Cardiac fibroblast (primary cell): Measurements from ENCODE around the gene SPAG16.

Experiments
- DNase-seq, 2 donors: peaks; one replicate each; pipeline versions ENCODE4 v3.0.0 to v3.0.0-alpha.2; 2010; ENCODE audit warnings: low read depth in 2 of 2
- H3K4me3 ChIP-seq, 2 donors: replicated peaks in 1 of 2; 1 replicate in 1 of 2; 2 replicates in 1 of 2; pipeline ENCODE4 v1.5.1; 2011; ENCODE audit warnings: low read depth in 2 of 2, low read length in 2 of 2, mild to moderate bottlenecking in 2 of 2, moderate library complexity in 1 of 2
- TF ChIP-seq, protein P1 (sequence below): IDR thresholded peaks from one replicate; pipeline ENCODE4 v1.5.1; 2011; ENCODE audit warnings: low read depth, mild to moderate bottlenecking, low read length, inconsistent platforms

Gene SPAG16

GRCh38 chr2:214031566-214031965 lies 747.3 kb downstream of the SPAG16 start:
- no peak overlapping the region for H3K4me3 ChIP-seq
- TF ChIP-seq, protein P1, sequence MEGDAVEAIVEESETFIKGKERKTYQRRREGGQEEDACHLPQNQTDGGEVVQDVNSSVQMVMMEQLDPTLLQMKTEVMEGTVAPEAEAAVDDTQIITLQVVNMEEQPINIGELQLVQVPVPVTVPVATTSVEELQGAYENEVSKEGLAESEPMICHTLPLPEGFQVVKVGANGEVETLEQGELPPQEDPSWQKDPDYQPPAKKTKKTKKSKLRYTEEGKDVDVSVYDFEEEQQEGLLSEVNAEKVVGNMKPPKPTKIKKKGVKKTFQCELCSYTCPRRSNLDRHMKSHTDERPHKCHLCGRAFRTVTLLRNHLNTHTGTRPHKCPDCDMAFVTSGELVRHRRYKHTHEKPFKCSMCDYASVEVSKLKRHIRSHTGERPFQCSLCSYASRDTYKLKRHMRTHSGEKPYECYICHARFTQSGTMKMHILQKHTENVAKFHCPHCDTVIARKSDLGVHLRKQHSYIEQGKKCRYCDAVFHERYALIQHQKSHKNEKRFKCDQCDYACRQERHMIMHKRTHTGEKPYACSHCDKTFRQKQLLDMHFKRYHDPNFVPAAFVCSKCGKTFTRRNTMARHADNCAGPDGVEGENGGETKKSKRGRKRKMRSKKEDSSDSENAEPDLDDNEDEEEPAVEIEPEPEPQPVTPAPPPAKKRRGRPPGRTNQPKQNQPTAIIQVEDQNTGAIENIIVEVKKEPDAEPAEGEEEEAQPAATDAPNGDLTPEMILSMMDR = no peak
- no peak for DNase-seq

- no peak overlapping the region for H3K4me3 ChIP-seq
- TF ChIP-seq, protein P1 = no peak
- no peak for DNase-seq
These were observed 750.2 kb downstream of the SPAG16 start for GRCh38 chr2:214034417-214034816.

GRCh38 chr2:214035091-214035852 lies 751.0 kb downstream of the SPAG16 start:
- no peak for DNase-seq
- no peak overlapping the region for H3K4me3 ChIP-seq
- TF ChIP-seq, protein P1 = no peak

GRCh38 chr2:214035921-214036320 lies 751.7 kb downstream of the SPAG16 start:
- no peak overlapping the region for H3K4me3 ChIP-seq
- TF ChIP-seq, protein P1 = no peak
- no peak for DNase-seq

DNA sequence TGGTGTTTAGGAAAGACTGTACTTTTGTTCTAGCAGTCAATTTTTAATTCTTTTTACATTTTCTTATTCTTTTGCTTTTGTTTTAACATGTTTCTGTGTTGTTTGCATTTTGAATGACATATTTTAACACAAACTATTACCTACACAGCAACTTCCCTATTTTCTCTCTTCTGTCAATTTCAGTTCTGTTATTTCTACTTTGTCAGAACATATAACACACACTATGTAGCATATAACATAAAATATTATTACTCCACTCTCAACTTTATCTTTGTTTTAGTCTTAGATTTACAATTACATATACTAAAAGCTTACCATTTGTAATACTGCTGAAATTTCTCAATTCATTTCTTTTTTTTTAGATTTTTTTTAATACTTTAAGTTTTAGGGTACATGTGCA lies 753.9 kb downstream of the SPAG16 start:
- TF ChIP-seq, protein P1 = no peak
- DNase-seq = no peak
- no peak overlapping the region for H3K4me3 ChIP-seq

DNA sequence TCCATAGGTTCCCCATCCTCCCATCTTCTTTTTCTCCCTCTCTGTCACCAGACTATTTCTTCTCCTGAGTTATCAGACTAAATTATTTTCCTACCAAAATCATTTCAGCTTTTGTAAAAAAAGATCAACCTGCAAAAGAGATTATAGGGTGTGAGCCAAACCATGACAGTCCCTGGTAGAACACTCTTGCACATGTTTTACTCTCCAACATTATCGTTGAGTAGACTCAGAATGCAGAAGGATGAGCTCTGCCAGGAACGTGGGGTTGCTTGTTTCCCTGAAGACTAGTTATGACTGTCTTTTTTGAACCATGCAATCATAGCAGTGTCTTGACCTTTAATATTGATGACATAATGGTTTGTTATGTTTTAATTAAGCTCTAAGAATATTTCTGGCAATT lies 766.5 kb downstream of the SPAG16 start:
- DNase-seq = no peak
- TF ChIP-seq, protein P1 = no peak
- no peak overlapping the region for H3K4me3 ChIP-seq

DNA sequence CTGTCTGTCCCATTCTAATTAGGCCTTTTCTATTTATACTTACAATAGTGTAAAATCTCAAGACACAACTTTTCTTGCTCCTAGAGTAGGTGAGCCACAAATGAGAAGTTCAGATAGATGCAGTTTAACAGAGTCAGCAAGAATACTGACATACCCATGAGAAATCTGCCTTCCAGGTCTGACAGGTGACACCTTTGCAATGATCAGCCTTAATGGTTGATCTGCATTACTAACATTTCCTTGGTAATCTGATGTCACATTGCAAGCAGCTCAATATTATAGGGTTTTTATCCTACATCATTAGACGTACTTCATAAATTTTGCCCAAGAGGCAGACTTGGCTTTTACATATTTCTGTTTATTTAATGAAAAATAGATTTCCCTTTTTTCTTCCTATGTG lies 767.3 kb downstream of the SPAG16 start:
- TF ChIP-seq, protein P1 = no peak
- no peak for DNase-seq
- no peak overlapping the region for H3K4me3 ChIP-seq
